ENCODE measurements around the gene PPL. TPM values are rescaled to one million over a fixed set of nuclear protein-coding genes. Genes with fewer than 3 reads are reported as not detected.

The PPL gene
- total and polyA plus RNA-seq, 2 of the 8 experiments (the other 6 are each of a cell fraction or from before 2014, with no cell fraction given) = 11.3 to 29.5 TPM

- TF ChIP-seq, protein P1, sequence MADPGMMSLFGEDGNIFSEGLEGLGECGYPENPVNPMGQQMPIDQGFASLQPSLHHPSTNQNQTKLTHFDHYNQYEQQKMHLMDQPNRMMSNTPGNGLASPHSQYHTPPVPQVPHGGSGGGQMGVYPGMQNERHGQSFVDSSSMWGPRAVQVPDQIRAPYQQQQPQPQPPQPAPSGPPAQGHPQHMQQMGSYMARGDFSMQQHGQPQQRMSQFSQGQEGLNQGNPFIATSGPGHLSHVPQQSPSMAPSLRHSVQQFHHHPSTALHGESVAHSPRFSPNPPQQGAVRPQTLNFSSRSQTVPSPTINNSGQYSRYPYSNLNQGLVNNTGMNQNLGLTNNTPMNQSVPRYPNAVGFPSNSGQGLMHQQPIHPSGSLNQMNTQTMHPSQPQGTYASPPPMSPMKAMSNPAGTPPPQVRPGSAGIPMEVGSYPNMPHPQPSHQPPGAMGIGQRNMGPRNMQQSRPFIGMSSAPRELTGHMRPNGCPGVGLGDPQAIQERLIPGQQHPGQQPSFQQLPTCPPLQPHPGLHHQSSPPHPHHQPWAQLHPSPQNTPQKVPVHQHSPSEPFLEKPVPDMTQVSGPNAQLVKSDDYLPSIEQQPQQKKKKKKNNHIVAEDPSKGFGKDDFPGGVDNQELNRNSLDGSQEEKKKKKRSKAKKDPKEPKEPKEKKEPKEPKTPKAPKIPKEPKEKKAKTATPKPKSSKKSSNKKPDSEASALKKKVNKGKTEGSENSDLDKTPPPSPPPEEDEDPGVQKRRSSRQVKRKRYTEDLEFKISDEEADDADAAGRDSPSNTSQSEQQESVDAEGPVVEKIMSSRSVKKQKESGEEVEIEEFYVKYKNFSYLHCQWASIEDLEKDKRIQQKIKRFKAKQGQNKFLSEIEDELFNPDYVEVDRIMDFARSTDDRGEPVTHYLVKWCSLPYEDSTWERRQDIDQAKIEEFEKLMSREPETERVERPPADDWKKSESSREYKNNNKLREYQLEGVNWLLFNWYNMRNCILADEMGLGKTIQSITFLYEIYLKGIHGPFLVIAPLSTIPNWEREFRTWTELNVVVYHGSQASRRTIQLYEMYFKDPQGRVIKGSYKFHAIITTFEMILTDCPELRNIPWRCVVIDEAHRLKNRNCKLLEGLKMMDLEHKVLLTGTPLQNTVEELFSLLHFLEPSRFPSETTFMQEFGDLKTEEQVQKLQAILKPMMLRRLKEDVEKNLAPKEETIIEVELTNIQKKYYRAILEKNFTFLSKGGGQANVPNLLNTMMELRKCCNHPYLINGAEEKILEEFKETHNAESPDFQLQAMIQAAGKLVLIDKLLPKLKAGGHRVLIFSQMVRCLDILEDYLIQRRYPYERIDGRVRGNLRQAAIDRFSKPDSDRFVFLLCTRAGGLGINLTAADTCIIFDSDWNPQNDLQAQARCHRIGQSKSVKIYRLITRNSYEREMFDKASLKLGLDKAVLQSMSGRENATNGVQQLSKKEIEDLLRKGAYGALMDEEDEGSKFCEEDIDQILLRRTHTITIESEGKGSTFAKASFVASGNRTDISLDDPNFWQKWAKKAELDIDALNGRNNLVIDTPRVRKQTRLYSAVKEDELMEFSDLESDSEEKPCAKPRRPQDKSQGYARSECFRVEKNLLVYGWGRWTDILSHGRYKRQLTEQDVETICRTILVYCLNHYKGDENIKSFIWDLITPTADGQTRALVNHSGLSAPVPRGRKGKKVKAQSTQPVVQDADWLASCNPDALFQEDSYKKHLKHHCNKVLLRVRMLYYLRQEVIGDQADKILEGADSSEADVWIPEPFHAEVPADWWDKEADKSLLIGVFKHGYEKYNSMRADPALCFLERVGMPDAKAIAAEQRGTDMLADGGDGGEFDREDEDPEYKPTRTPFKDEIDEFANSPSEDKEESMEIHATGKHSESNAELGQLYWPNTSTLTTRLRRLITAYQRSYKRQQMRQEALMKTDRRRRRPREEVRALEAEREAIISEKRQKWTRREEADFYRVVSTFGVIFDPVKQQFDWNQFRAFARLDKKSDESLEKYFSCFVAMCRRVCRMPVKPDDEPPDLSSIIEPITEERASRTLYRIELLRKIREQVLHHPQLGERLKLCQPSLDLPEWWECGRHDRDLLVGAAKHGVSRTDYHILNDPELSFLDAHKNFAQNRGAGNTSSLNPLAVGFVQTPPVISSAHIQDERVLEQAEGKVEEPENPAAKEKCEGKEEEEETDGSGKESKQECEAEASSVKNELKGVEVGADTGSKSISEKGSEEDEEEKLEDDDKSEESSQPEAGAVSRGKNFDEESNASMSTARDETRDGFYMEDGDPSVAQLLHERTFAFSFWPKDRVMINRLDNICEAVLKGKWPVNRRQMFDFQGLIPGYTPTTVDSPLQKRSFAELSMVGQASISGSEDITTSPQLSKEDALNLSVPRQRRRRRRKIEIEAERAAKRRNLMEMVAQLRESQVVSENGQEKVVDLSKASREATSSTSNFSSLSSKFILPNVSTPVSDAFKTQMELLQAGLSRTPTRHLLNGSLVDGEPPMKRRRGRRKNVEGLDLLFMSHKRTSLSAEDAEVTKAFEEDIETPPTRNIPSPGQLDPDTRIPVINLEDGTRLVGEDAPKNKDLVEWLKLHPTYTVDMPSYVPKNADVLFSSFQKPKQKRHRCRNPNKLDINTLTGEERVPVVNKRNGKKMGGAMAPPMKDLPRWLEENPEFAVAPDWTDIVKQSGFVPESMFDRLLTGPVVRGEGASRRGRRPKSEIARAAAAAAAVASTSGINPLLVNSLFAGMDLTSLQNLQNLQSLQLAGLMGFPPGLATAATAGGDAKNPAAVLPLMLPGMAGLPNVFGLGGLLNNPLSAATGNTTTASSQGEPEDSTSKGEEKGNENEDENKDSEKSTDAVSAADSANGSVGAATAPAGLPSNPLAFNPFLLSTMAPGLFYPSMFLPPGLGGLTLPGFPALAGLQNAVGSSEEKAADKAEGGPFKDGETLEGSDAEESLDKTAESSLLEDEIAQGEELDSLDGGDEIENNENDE (IDR thresholded peaks at IDR 0.05; ENCODE audit: insufficient replicate concordance, low read length) = no peak
- TF ChIP-seq HDAC6 (IDR thresholded peaks at IDR 0.05; ENCODE audit: low read depth, low read length) (no peak), RBBP5 (IDR thresholded peaks at IDR 0.05; ENCODE audit: borderline replicate concordance, low read depth, low read length) (no peak), CBX8 (IDR thresholded peaks at IDR 0.05; ENCODE audit: borderline replicate concordance, low read depth, low read length) (no peak), SRF (IDR thresholded peaks at IDR 0.05; ENCODE audit: low read depth, low read length) (no peak), CBX5 (IDR thresholded peaks at IDR 0.05; ENCODE audit: low read depth, low read length) (no peak)
- TF ChIP-seq, protein P2, sequence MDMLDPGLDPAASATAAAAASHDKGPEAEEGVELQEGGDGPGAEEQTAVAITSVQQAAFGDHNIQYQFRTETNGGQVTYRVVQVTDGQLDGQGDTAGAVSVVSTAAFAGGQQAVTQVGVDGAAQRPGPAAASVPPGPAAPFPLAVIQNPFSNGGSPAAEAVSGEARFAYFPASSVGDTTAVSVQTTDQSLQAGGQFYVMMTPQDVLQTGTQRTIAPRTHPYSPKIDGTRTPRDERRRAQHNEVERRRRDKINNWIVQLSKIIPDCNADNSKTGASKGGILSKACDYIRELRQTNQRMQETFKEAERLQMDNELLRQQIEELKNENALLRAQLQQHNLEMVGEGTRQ (IDR thresholded peaks at IDR 0.05; ENCODE audit: low read length) = no peak
Observed at GRCh38 chr16:4926928-4927327, 10.0 kb downstream of the PPL start (continued).

All from H1 (cell line).